DND-41 (cell line): ENCODE results near the gene CEP131.

Experiments
- ATAC-seq: fragments of 200-7000 bp; cut with Tn5 transposase; 3 replicates; pipeline ENCODE4 v1.9.1; 2021; ENCODE audit warnings: low read depth; ENCODE audit not compliant: insufficient read depth
- DNase-seq: peaks from one replicate; pipeline ENCODE4 v3.0.0-alpha.2; 2020
- H2AFZ ChIP-seq: 2 replicates; pipeline ENCODE4 v1.6.0; 2012; ENCODE audit warnings: low read depth, low read length
- H3K27ac ChIP-seq: 2 replicates; pipeline ENCODE4 v1.5.1; 2012; ENCODE audit warnings: low read length, inconsistent platforms
- H3K27me3 ChIP-seq: fragments of 200-600 bp; sonication (generic); 2 replicates; pipeline ENCODE4 v1.6.0; 2012; ENCODE audit warnings: low read length, mild to moderate bottlenecking, inconsistent platforms; ENCODE audit not compliant: insufficient read depth, poor library complexity
- H3K36me3 ChIP-seq: 2 replicates; pipeline ENCODE4 v1.5.1; 2012; ENCODE audit warnings: low read length, inconsistent platforms; ENCODE audit not compliant: insufficient read depth
- H3K4me1 ChIP-seq: 2 replicates; pipeline ENCODE4 v1.5.1; 2012; ENCODE audit warnings: mild to moderate bottlenecking, low read length; ENCODE audit not compliant: insufficient read depth
- H3K4me2 ChIP-seq: 2 replicates; pipeline ENCODE4 v1.6.0; 2012; ENCODE audit warnings: mild to moderate bottlenecking, moderate library complexity, low read length, inconsistent platforms; ENCODE audit not compliant: insufficient read depth
- H3K4me3 ChIP-seq, 2 experiments: fragments of 200-600 bp in 1 of 2; shearing (Covaris generic) in 1 of 2; 2 replicates each; pipeline ENCODE4 v1.5.1; 2012 to 2016; ENCODE audit warnings: inconsistent platforms in 2 of 2, low read length in 2 of 2, mild to moderate bottlenecking in 2 of 2, low read depth in 1 of 2, moderate library complexity in 1 of 2
- H3K79me2 ChIP-seq: 2 replicates; pipeline ENCODE4 v1.6.0; 2012; ENCODE audit warnings: low read length, inconsistent platforms; ENCODE audit not compliant: insufficient read depth
- H3K9ac ChIP-seq: 2 replicates; pipeline ENCODE4 v1.6.0; 2012; ENCODE audit warnings: low read depth, mild to moderate bottlenecking, inconsistent platforms, low read length, moderate library complexity
- H3K9me3 ChIP-seq: 2 replicates; pipeline ENCODE4 v1.5.1; 2012; ENCODE audit warnings: low read length, moderate library complexity, mild to moderate bottlenecking, inconsistent platforms; ENCODE audit not compliant: insufficient read depth, severe bottlenecking
- H4K20me1 ChIP-seq: 2 replicates; pipeline ENCODE4 v1.6.0; 2012; ENCODE audit warnings: low read length; ENCODE audit not compliant: insufficient read depth
- CTCF ChIP-seq: IDR thresholded peaks from 2 replicates; pipeline ENCODE4 v1.5.1; 2012; ENCODE audit warnings: borderline replicate concordance, low read length, moderate library complexity, mild to moderate bottlenecking; ENCODE audit not compliant: poor library complexity, severe bottlenecking; ENCODE audit errors: extremely low read depth
- EZH2 ChIP-seq: IDR thresholded peaks from 3 replicates; pipeline ENCODE4 v1.6.1; 2012; ENCODE audit warnings: borderline replicate concordance, low read depth, mild to moderate bottlenecking, moderate library complexity, low read length, inconsistent platforms; ENCODE audit not compliant: severe bottlenecking

The CEP131 gene

GRCh38 chr17:81189016-81189415 lies 33.7 kb downstream of the CEP131 start:
- Histone ChIP-seq H3K4me3 (no peak overlapping the region), H3K27me3 (no peaks in the 10 kb centered on the region), H3K9me3 (no peaks in the 10 kb centered on the region), H3K4me1 (no peaks in the 10 kb centered on the region), H4K20me1 (no peaks in the 10 kb centered on the region; the same call in 1 of the 2 replicates), H2AFZ (no peak overlapping the region), H3K36me3 (peaks cover 30% of the 10 kb centered on the region), H3K27ac (no peak overlapping the region), H3K9ac (no peak overlapping the region), H3K4me2 (no peak overlapping the region), H3K79me2 (no peaks in the 10 kb centered on the region)
- DNase-seq (no peak), ATAC-seq (no peak)
- no peak for TF ChIP-seq CTCF

GRCh38 chr17:81188491-81188840 lies 34.3 kb downstream of the CEP131 start:
- no peak overlapping the region for H3K9ac ChIP-seq

GRCh38 chr17:81187586-81188490 lies 34.9 kb downstream of the CEP131 start:
- no peaks in the 10 kb centered on the region; the same call in 1 of the 2 replicates for H4K20me1 ChIP-seq
- ATAC-seq: no peak

More at GRCh38 chr17:81188491-81188840, 34.3 kb downstream of the CEP131 start:
- Histone ChIP-seq H3K36me3 (peaks cover 30% of the 10 kb centered on the region), H3K79me2 (no peaks in the 10 kb centered on the region), H2AFZ (no peak overlapping the region), H3K4me2 (no peak overlapping the region), H3K27ac (no peak overlapping the region), H3K4me3 (no peak overlapping the region), H3K4me1 (no peaks in the 10 kb centered on the region), H3K27me3 (no peaks in the 10 kb centered on the region), H3K9me3 (no peaks in the 10 kb centered on the region), H4K20me1 (no peaks in the 10 kb centered on the region; the same call in 1 of the 2 replicates)
- no peak for ATAC-seq
- TF ChIP-seq EZH2: no peak
- no peak for TF ChIP-seq CTCF
- DNase-seq: no peak

More at GRCh38 chr17:81187586-81188490, 34.9 kb downstream of the CEP131 start:
- H3K27ac ChIP-seq: no peak overlapping the region
- no peaks in the 10 kb centered on the region for H3K27me3 ChIP-seq
- H3K79me2 ChIP-seq: no peaks in the 10 kb centered on the region
- H3K4me2 ChIP-seq: no peak overlapping the region
- no peak overlapping the region for H3K4me3 ChIP-seq
- TF ChIP-seq CTCF: no peak
- TF ChIP-seq EZH2: no peak
- no peaks in the 10 kb centered on the region for H3K4me1 ChIP-seq
- H3K9me3 ChIP-seq: no peaks in the 10 kb centered on the region
- H2AFZ ChIP-seq: no peak overlapping the region
- H3K9ac ChIP-seq: no peak overlapping the region
- peaks cover 27% of the 10 kb centered on the region for H3K36me3 ChIP-seq
- no peak for DNase-seq
